OCI-LY7 (cell line): ENCODE results near the gene CDKL1. TPM values are rescaled to one million over a fixed set of nuclear protein-coding genes. Genes with fewer than 3 reads are reported as not detected.

Source experiments
- BruUV-seq: library from RNA; stranded (reverse); fragments of 400-500 nt; replicated peaks from 2 replicates; lab custom pipeline; 2021; lab: Mats Ljungman, UMichigan
- CTCF ChIA-PET: fragments of 300-600 bp; sonication (Branson Sonifier 250); formaldehyde crosslinking; loops from one replicate; lab custom pipeline; 2022; ENCODE audit warnings: antibody characterized with exemption; ENCODE audit not compliant: unreplicated experiment; lab: Charles Lee
- POLR2A ChIA-PET: fragments of 300-600 bp; sonication (Branson Sonifier 250); formaldehyde crosslinking; loops from one replicate; lab custom pipeline; 2022; ENCODE audit warnings: antibody characterized with exemption; lab: Charles Lee
- DNase-seq: peaks from one replicate; pipeline ENCODE4 v3.0.0-alpha.2; 2015; ENCODE audit warnings: low spot score
- H2AFZ ChIP-seq: fragments of 200-600 bp; sonication (generic), shearing (Covaris generic); 2 replicates; pipeline ENCODE4 v1.6.1; 2014; ENCODE audit warnings: mild to moderate bottlenecking, antibody characterized with exemption, low read length, moderate library complexity
- H3K27ac ChIP-seq: fragments of 200-600 bp; sonication (generic); 2 replicates; pipeline ENCODE4 v1.5.1; 2014; ENCODE audit warnings: mixed run types, low read depth, mild to moderate bottlenecking, moderate library complexity, low read length, inconsistent platforms; ENCODE audit not compliant: poor library complexity, severe bottlenecking
- H3K36me3 ChIP-seq: fragments of 200-600 bp; sonication (generic); 2 replicates; pipeline ENCODE4 v1.6.1; 2014; ENCODE audit warnings: mild to moderate bottlenecking, antibody characterized with exemption, low read length, moderate library complexity, mixed read lengths; ENCODE audit not compliant: insufficient read depth
- H3K4me1 ChIP-seq: fragments of 200-600 bp; sonication (generic); 2 replicates; pipeline ENCODE4 v1.5.1; 2014; ENCODE audit warnings: mild to moderate bottlenecking, low read length; ENCODE audit not compliant: insufficient read depth, poor library complexity, severe bottlenecking
- H3K4me2 ChIP-seq: fragments of 200-600 bp; sonication (generic); 2 replicates; pipeline ENCODE4 v1.6.1; 2014; ENCODE audit warnings: mild to moderate bottlenecking, low read length
- H3K4me3 ChIP-seq: fragments of 200-600 bp; sonication (generic); 2 replicates; pipeline ENCODE4 v1.5.1; 2014; ENCODE audit warnings: mild to moderate bottlenecking, low read depth, low read length; ENCODE audit not compliant: poor library complexity, severe bottlenecking
- H3K79me2 ChIP-seq: fragments of 200-600 bp; sonication (generic); 2 replicates; pipeline ENCODE4 v1.6.1; 2016; ENCODE audit warnings: low read depth, mild to moderate bottlenecking, low read length, moderate library complexity, mixed read lengths; ENCODE audit not compliant: insufficient read depth
- H3K9me2 ChIP-seq: fragments of 200-600 bp; sonication (generic); 2 replicates; pipeline ENCODE4 v1.6.1; 2016; ENCODE audit warnings: mild to moderate bottlenecking, low read length, mixed read lengths; ENCODE audit not compliant: insufficient read depth
- H3K9me3 ChIP-seq: fragments of 200-600 bp; sonication (generic); 2 replicates; pipeline ENCODE4 v1.6.1; 2014; ENCODE audit warnings: mild to moderate bottlenecking, mixed run types, low read length, mixed read lengths
- H4K20me1 ChIP-seq: fragments of 200-600 bp; sonication (generic); 2 replicates; pipeline ENCODE4 v1.6.1; 2014; ENCODE audit warnings: mild to moderate bottlenecking, antibody characterized with exemption, low read length, moderate library complexity, mixed read lengths; ENCODE audit not compliant: insufficient read depth
- EZH2phosphoT487 ChIP-seq: fragments of 200-600 bp; sonication (generic); IDR thresholded peaks from 2 replicates; pipeline ENCODE4 v1.6.1; 2018; ENCODE audit warnings: low read depth, borderline replicate concordance, mild to moderate bottlenecking, mixed run types, antibody characterized with exemption, low read length, moderate library complexity, mixed read lengths
- intact Hi-C: fragments of 100-400 bp; cut with micrococcal nuclease; formaldehyde crosslinking; loops from one replicate; pipeline ENCODE4 v1.10.0; 2022; ENCODE audit not compliant: unreplicated experiment
- total RNA-seq, 2 experiments: library from RNA; depleted of rRNA in 1 of 2; stranded (reverse); fragments of >200 nt in 1 of 2; shearing (Covaris generic) in 1 of 2; gene quantifications; 2 replicates each; pipeline ENCODE4 v1.2.3, GENCODE V29; 2014 to 2022
- TF ChIP-seq, protein P1 (sequence below): fragments of 200-600 bp; sonication (generic); conservative IDR thresholded peaks from 2 replicates; pipeline ENCODE4 v1.5.1; 2014; ENCODE audit warnings: mild to moderate bottlenecking, antibody characterized with exemption, low read length, moderate library complexity, mixed read lengths

The CDKL1 gene
- total RNA-seq, 2 experiments from 2014 or later, result 0.09 to 0.36 TPM

GRCh38 chr14:50333014-50333509 is 63.6 kb downstream of the CDKL1 start:
- Histone ChIP-seq H3K36me3 (no peaks in the 10 kb centered on the region; the same call in 1 of the 2 replicates), H3K4me2 (no peak overlapping the region), H4K20me1 (no peaks in the 10 kb centered on the region), H3K27ac (no peak overlapping the region), H2AFZ (no peak overlapping the region), H3K4me3 (no peak overlapping the region), H3K9me3 (no peaks in the 10 kb centered on the region), H3K9me2 (no peaks in the 10 kb centered on the region), H3K79me2 (no peaks in the 10 kb centered on the region), H3K4me1 (no peaks in the 10 kb centered on the region)
- intact Hi-C loops, result no loop called here
- TF ChIP-seq, protein P1, sequence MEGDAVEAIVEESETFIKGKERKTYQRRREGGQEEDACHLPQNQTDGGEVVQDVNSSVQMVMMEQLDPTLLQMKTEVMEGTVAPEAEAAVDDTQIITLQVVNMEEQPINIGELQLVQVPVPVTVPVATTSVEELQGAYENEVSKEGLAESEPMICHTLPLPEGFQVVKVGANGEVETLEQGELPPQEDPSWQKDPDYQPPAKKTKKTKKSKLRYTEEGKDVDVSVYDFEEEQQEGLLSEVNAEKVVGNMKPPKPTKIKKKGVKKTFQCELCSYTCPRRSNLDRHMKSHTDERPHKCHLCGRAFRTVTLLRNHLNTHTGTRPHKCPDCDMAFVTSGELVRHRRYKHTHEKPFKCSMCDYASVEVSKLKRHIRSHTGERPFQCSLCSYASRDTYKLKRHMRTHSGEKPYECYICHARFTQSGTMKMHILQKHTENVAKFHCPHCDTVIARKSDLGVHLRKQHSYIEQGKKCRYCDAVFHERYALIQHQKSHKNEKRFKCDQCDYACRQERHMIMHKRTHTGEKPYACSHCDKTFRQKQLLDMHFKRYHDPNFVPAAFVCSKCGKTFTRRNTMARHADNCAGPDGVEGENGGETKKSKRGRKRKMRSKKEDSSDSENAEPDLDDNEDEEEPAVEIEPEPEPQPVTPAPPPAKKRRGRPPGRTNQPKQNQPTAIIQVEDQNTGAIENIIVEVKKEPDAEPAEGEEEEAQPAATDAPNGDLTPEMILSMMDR, result no peak
- no peak for TF ChIP-seq EZH2phosphoT487
- no TSS peak for BruUV-seq
- no peak for DNase-seq
- ChIA-PET POLR2A (interaction anchor here (0.7 to 0.9 kb wide), 3 partner anchors 21 to 162 kb away, joined by 3 to 4 read pairs (median 4); partner anchors contain the start of genes DMAC2L and L2HGDH), CTCF (no interaction called here)

DNA sequence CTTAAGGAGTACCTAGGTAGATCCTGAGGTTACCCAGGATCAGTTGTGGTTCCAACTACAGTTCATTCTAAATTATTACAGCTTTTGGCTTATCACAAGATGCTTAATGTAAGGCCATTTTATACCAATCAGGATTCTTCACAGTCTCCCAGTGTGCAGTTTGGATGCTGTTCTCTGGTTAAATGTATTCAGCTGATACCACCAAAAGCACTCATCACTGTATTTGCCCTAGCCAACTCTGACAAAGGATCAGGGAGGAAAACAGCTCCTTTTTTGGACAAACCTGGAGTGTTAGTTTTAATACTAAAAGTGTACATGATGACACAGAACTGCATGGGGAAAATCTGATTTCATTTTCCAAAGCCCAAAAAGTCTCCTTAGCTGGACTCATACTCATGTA is 65.1 kb downstream of the CDKL1 start:
- BruUV-seq, result no TSS peak
- H3K9me2 ChIP-seq, result no peaks in the 10 kb centered on the region
- no peaks in the 10 kb centered on the region for H3K9me3 ChIP-seq
- TF ChIP-seq, protein P1, result no peak
- TF ChIP-seq EZH2phosphoT487, result no peak
- no peak overlapping the region for H2AFZ ChIP-seq
- ChIA-PET CTCF (interaction anchor here (1.0 kb wide), 1 partner anchor 11 kb away, joined by 3 read pairs; no protein-coding TSS in a partner anchor), POLR2A (interaction anchor here (1.3 kb wide), 1 partner anchor 25 kb away, joined by 4 read pairs; no protein-coding TSS in a partner anchor)
- peaks cover 11% of the 10 kb centered on the region; the same call in 1 of the 2 replicates for H3K36me3 ChIP-seq
- no peak overlapping the region for H3K4me3 ChIP-seq
- no peaks in the 10 kb centered on the region for H3K4me1 ChIP-seq
- H3K27ac ChIP-seq, result no peak overlapping the region
- no peak overlapping the region for H3K4me2 ChIP-seq
- intact Hi-C loops, result no loop called here
- H4K20me1 ChIP-seq, result no peaks in the 10 kb centered on the region
- no peak for DNase-seq
- H3K79me2 ChIP-seq, result no peaks in the 10 kb centered on the region
